ENCODE results near the gene APBA1.

- TF ChIP-seq EZH2 (IDR thresholded peaks at IDR 0.05; ENCODE audit: low read length) (no peak), CTCF (optimal IDR thresholded peaks at IDR 0.05 in 1 of 3, IDR thresholded peaks at IDR 0.05 in 1 of 3, conservative IDR thresholded peaks at IDR 0.05 in 1 of 3; ENCODE audit: extremely low read depth in 1 of 3, insufficient read depth in 2 of 3, low read length in 3 of 3) (no peak)
These were observed 70.5 kb downstream of the APBA1 start for GRCh38 chr9:69601698-69602097.

All from keratinocyte (primary cell).